Stimulated activated CD4-positive, alpha-beta T cell treated with anti-CD3 and anti-CD28 coated beads, Interleukin-12 subunit alpha, Interleukin-12 subunit beta, amount 100 ng/mL, for 4 hours (primary cell): Measurements from ENCODE around the gene SLC16A4.

Source experiments
- DNase-seq: peaks from one replicate; pipeline ENCODE4 v3.0.0-alpha.2; 2020

SLC16A4 gene

DNA sequence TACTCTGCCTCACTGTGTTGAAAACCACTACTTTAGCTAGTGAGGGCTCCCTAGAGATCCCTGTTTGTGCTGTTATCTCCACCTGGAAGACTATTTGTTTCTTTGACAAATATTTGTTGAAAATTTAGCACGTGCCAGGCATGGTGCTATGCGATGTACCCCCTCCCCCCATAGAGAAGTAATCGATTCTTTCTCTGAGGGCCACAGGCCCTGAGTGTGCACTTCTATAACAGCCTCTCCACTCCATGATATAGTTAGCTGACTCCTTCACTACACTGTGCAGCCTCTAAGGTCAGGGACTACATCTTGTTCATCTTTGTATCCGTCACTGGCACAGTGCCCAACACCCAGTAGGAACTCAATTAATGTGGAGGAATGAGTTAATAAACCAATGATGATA, 69.0 kb downstream of the SLC16A4 start:
- DNase-seq: no peak

DNA sequence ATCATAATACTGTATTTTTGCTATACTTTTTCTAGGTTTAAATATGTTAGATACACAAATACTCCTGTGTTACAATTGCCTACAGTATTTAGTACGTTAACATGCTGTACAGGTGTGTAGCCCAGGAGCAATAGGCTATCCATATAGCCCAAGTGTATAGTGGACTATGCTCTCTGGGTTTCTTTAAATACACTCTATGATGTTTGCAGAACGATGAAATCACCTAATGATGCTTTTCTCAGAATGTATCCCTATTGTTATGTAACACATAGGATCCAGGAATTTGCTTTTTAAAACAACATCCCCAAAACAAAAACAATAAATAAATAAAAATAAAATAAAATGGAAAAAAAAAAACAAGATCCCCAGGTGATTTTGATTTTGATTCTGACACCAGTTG, 69.8 kb downstream of the SLC16A4 start:
- no peak for DNase-seq

- DNase-seq: no peak
These were observed 70.7 kb downstream of the SLC16A4 start for GRCh38 chr1:110320168-110320518.

GRCh38 chr1:110319332-110320167, 71.3 kb downstream of the SLC16A4 start:
- no peak for DNase-seq

DNA sequence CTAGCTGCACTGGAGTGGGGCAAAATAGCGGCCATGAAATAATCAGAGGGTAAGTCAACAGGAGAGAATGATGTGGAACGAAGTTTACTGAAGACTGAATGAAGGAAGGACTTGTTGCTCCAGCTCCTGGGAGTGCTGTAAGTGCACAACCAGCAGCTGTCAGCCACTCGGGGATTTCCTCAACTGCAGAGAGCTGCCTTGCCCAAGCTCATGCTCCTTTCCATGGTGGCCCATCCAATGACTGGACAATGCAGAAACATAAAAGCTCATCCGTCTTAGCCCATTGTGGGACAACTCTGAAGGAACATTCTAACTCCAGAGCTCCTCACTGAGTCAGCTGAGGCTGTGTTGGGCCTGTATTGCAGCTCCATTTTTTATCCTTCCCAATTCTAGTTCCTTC, 72.8 kb downstream of the SLC16A4 start:
- no peak for DNase-seq

DNA sequence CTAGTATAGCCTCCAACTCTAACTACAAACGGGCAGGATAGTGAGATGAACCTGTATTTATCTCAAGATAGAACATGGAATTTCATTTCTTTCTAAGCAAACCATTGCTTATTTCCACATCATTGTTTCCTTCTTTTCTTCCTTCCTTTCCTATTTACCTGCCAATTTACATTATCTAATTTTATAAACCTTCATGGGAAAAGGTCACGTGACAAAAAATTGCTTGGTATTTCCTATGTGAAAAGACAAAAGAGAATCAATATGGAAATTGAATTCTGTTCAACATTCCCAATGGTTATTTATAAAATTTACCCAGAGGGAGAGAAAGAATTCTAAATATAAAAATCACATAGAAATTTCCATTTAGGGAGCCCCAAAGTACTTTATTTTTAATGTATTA, 74.1 kb downstream of the SLC16A4 start:
- DNase-seq: no peak
